HEK293 (cell line): ENCODE data around the gene SPG11.

Experiments used
- CTCF ChIP-seq: fragments of 450-650 bp; formaldehyde crosslinking; IDR thresholded peaks from 2 replicates; pipeline ENCODE4 v1.5.1; 2016; ENCODE audit warnings: missing biosample characterization, missing genetic modification characterization
- GLIS1 ChIP-seq: fragments of 450-650 bp; formaldehyde crosslinking; IDR thresholded peaks from 2 replicates; pipeline ENCODE4 v1.5.1; 2016; ENCODE audit warnings: missing biosample characterization, missing genetic modification characterization
- HOXA7 ChIP-seq: sonication (generic); formaldehyde crosslinking; IDR thresholded peaks from 2 replicates; pipeline ENCODE4 v1.8.1; 2022; ENCODE audit warnings: missing genetic modification reagents, borderline replicate concordance
- HOXD13 ChIP-seq: sonication (generic); formaldehyde crosslinking; IDR thresholded peaks from 2 replicates; pipeline ENCODE4 v1.8.0; 2022; ENCODE audit warnings: missing genetic modification reagents, borderline replicate concordance
- INSM2 ChIP-seq: fragments of 450-650 bp; formaldehyde crosslinking; IDR thresholded peaks from 2 replicates; pipeline ENCODE4 v1.5.1; 2016; ENCODE audit warnings: missing biosample characterization, missing genetic modification characterization
- KLF17 ChIP-seq: fragments of 450-650 bp; formaldehyde crosslinking; IDR thresholded peaks from 2 replicates; pipeline ENCODE4 v1.5.1; 2016; ENCODE audit warnings: missing biosample characterization, missing genetic modification characterization
- KLF7 ChIP-seq: fragments of 450-650 bp; formaldehyde crosslinking; IDR thresholded peaks from 2 replicates; pipeline ENCODE4 v1.5.1; 2016; ENCODE audit warnings: missing biosample characterization, missing genetic modification characterization, borderline replicate concordance
- KLF9 ChIP-seq: fragments of 450-650 bp; formaldehyde crosslinking; IDR thresholded peaks from 2 replicates; pipeline ENCODE4 v1.5.1; 2016; ENCODE audit warnings: missing biosample characterization, missing genetic modification characterization, low read depth
- PRDM4 ChIP-seq: fragments of 450-650 bp; formaldehyde crosslinking; IDR thresholded peaks from 2 replicates; pipeline ENCODE4 v1.5.1; 2017; ENCODE audit warnings: missing biosample characterization, missing genetic modification characterization
- TSHZ1 ChIP-seq: fragments of 450-650 bp; formaldehyde crosslinking; IDR thresholded peaks from 2 replicates; pipeline ENCODE4 v1.5.1; 2016; ENCODE audit warnings: missing biosample characterization, missing genetic modification characterization, borderline replicate concordance
- YY2 ChIP-seq: fragments of 450-650 bp; formaldehyde crosslinking; IDR thresholded peaks from 2 replicates; pipeline ENCODE4 v1.5.1; 2016; ENCODE audit warnings: missing biosample characterization, missing genetic modification characterization
- ZBTB11 ChIP-seq: fragments of 450-650 bp; formaldehyde crosslinking; conservative IDR thresholded peaks from 2 replicates; pipeline ENCODE4 v1.5.1; 2016; ENCODE audit warnings: low read depth, missing biosample characterization, missing genetic modification characterization
- ZBTB17 ChIP-seq: fragments of 450-650 bp; formaldehyde crosslinking; IDR thresholded peaks from 2 replicates; pipeline ENCODE4 v1.5.1; 2016; ENCODE audit warnings: missing biosample characterization, missing genetic modification characterization
- ZBTB20 ChIP-seq: fragments of 450-650 bp; formaldehyde crosslinking; IDR thresholded peaks from 2 replicates; pipeline ENCODE4 v1.5.1; 2016; ENCODE audit warnings: missing biosample characterization, missing genetic modification characterization
- ZBTB8A ChIP-seq: fragments of 450-650 bp; formaldehyde crosslinking; IDR thresholded peaks from 2 replicates; pipeline ENCODE4 v1.5.1; 2016; ENCODE audit warnings: missing biosample characterization, missing genetic modification characterization
- ZFP3 ChIP-seq: fragments of 450-650 bp; formaldehyde crosslinking; IDR thresholded peaks from 2 replicates; pipeline ENCODE4 v1.5.1; 2016; ENCODE audit warnings: low read depth, missing biosample characterization, missing genetic modification characterization
- ZNF214 ChIP-seq: fragments of 450-650 bp; formaldehyde crosslinking; IDR thresholded peaks from 2 replicates; pipeline ENCODE4 v1.5.1; 2017; ENCODE audit warnings: missing biosample characterization, mild to moderate bottlenecking, missing genetic modification characterization, borderline replicate concordance
- ZNF223 ChIP-seq: fragments of 450-650 bp; formaldehyde crosslinking; IDR thresholded peaks from 2 replicates; pipeline ENCODE4 v1.5.1; 2016; ENCODE audit warnings: missing biosample characterization, missing genetic modification characterization
- ZNF248 ChIP-seq: fragments of 450-650 bp; formaldehyde crosslinking; IDR thresholded peaks from 2 replicates; pipeline ENCODE4 v1.5.1; 2017; ENCODE audit warnings: missing biosample characterization, missing genetic modification characterization
- ZNF510 ChIP-seq: fragments of 450-650 bp; formaldehyde crosslinking; IDR thresholded peaks from 2 replicates; pipeline ENCODE4 v1.5.1; 2018; ENCODE audit warnings: mild to moderate bottlenecking, missing genetic modification characterization, missing biosample characterization; ENCODE audit not compliant: insufficient replicate concordance
- ZNF768 ChIP-seq: fragments of 450-650 bp; formaldehyde crosslinking; IDR thresholded peaks from 2 replicates; pipeline ENCODE4 v1.5.1; 2018; ENCODE audit warnings: missing biosample characterization, mild to moderate bottlenecking, missing genetic modification characterization

Gene SPG11

GRCh38 chr15:44712346-44713005, 49.0 kb upstream of the SPG11 start (continued):
- TF ChIP-seq KLF7 (peak; percentile 61; the same call in 1 of the 2 replicates), ZNF768 (tag by site-specific recombination) (no peak), ZNF510 (tag by site-specific recombination) (no peak), INSM2 (tag by site-specific recombination) (no peak), KLF17 (tag by site-specific recombination) (no peak), ZBTB20 (no peak), CTCF (tag by site-specific recombination) (no peak), ZBTB11 (tag by site-specific recombination) (no peak), ZNF248 (tag by site-specific recombination) (no peak), PRDM4 (no peak), YY2 (tag by site-specific recombination) (no peak), ZBTB17 (no peak; the same call in 1 of the 2 replicates), ZFP3 (no peak), ZNF223 (tag by site-specific recombination) (no peak), ZNF214 (no peak), ZBTB8A (peak; percentile 69), KLF9 (peak; percentile 62), HOXA7 (CRISPR knock-in tag) (no peak), GLIS1 (tag by site-specific recombination) (no peak), HOXD13 (no peak), TSHZ1 (tag by site-specific recombination) (no peak)
